SK-N-SH (cell line): Measurements from ENCODE around the gene HOXC5. TPM values are rescaled to one million over a fixed set of nuclear protein-coding genes. Genes with fewer than 3 reads are reported as not detected.

Source experiments
- CTCF ChIA-PET: fragments of 300-600, 350-600 bp; formaldehyde crosslinking; extraction: SDS; loops from one replicate; lab custom pipeline; 2021; lab: Yijun Ruan, JAX
- POLR2A ChIA-PET: fragments of 350-600 bp; sonication (Branson Sonifier 250); formaldehyde crosslinking; extraction: SDS; loops from one replicate; lab custom pipeline; 2020; ENCODE audit warnings: antibody characterized with exemption, inconsistent platforms; lab: Yijun Ruan, JAX
- DNase-seq: peaks from one replicate; pipeline ENCODE4 v3.0.0; 2012
- H2AFZ ChIP-seq: fragments of 200-600 bp; sonication (generic); 2 replicates; pipeline ENCODE4 v1.8.1; 2016; ENCODE audit warnings: antibody characterized with exemption, mild to moderate bottlenecking, low read depth
- H3F3A ChIP-seq: fragments of 200-600 bp; sonication (generic); replicated peaks from 2 replicates; pipeline ENCODE3; 2016; ENCODE audit warnings: antibody characterized with exemption, mild to moderate bottlenecking; ENCODE audit not compliant: insufficient read depth
- H3K27ac ChIP-seq, 2 experiments: fragments of 200-500 bp in 1 of 2; fragments of 200-600 bp in 1 of 2; sonication (Bioruptor generic) in 1 of 2; sonication (generic), shearing (Covaris generic) in 1 of 2; 2 replicates each; pipeline versions ENCODE4 v1.5.1 to v1.6.1; 2014 to 2016; ENCODE audit warnings: low read depth in 2 of 2, inconsistent platforms in 1 of 2, low read length in 1 of 2, mild to moderate bottlenecking in 1 of 2, mixed read lengths in 1 of 2
- H3K27me3 ChIP-seq: fragments of 200-600 bp; sonication (generic), shearing (Covaris generic); 2 replicates; pipeline ENCODE4 v1.6.1; 2016; ENCODE audit warnings: mixed run types; ENCODE audit not compliant: insufficient read depth
- H3K36me3 ChIP-seq, 2 experiments: fragments of 200-500 bp in 1 of 2; fragments of 200-600 bp in 1 of 2; sonication (Bioruptor generic) in 1 of 2; sonication (generic) in 1 of 2; replicated peaks in 1 of 2; 2 replicates each; pipeline versions ENCODE3 to v1.5.1; 2014 to 2016; ENCODE audit warnings: low read length in 1 of 2, mild to moderate bottlenecking in 1 of 2; ENCODE audit not compliant: insufficient read depth in 2 of 2, control insufficient read depth in 1 of 2
- H3K4me1 ChIP-seq, 2 experiments: fragments of 200-500 bp in 1 of 2; fragments of 200-600 bp in 1 of 2; sonication (Bioruptor generic) in 1 of 2; sonication (generic), shearing (Covaris generic) in 1 of 2; 2 replicates each; pipeline versions ENCODE4 v1.5.1 to v1.6.1; 2014 to 2016; ENCODE audit warnings: low read depth in 1 of 2, low read length in 1 of 2, mixed run types in 1 of 2; ENCODE audit not compliant: insufficient read depth in 2 of 2, control insufficient read depth in 1 of 2
- H3K4me2 ChIP-seq: fragments of 200-600 bp; sonication (generic), shearing (Covaris generic); 2 replicates; pipeline ENCODE4 v1.6.1; 2017; ENCODE audit warnings: mixed run types
- H3K4me3 ChIP-seq, 2 experiments: fragments of 200-500 bp in 1 of 2; fragments of 200-600 bp in 1 of 2; sonication (Bioruptor generic) in 1 of 2; sonication (generic), shearing (Covaris generic) in 1 of 2; 2 replicates each; pipeline versions ENCODE4 v1.5.1 to v1.8.1; 2014 to 2016; ENCODE audit warnings: low read depth in 2 of 2, inconsistent platforms in 1 of 2, low read length in 1 of 2, mild to moderate bottlenecking in 1 of 2, mixed read lengths in 1 of 2, moderate library complexity in 1 of 2
- H3K79me2 ChIP-seq: fragments of 200-600 bp; sonication (generic); 2 replicates; pipeline ENCODE4 v1.8.1; 2017; ENCODE audit warnings: mild to moderate bottlenecking; ENCODE audit not compliant: insufficient read depth
- H3K9ac ChIP-seq: fragments of 200-600 bp; sonication (generic); 2 replicates; pipeline ENCODE4 v1.6.1; 2017; ENCODE audit warnings: mixed run types
- H3K9me2 ChIP-seq: fragments of 200-600 bp; sonication (generic); 2 replicates; pipeline ENCODE4 v1.6.1; 2017; ENCODE audit warnings: mixed run types
- H3K9me3 ChIP-seq: fragments of 200-600 bp; sonication (generic); 2 replicates; pipeline ENCODE4 v1.6.1; 2017; ENCODE audit warnings: mixed run types, mild to moderate bottlenecking, moderate library complexity
- H4K20me1 ChIP-seq: fragments of 200-600 bp; sonication (generic); 2 replicates; pipeline ENCODE4 v1.6.1; 2017; ENCODE audit warnings: mild to moderate bottlenecking, mixed run types; ENCODE audit not compliant: insufficient read depth
- ELF1 ChIP-seq: IDR thresholded peaks from 2 replicates; pipeline ENCODE4 v1.4.0; 2012
- EZH2phosphoT487 ChIP-seq: fragments of 200-600 bp; sonication (generic); IDR thresholded peaks from 2 replicates; pipeline ENCODE4 v1.6.1; 2017; ENCODE audit warnings: low read depth, mixed run types, mild to moderate bottlenecking, antibody characterized with exemption, moderate library complexity, borderline replicate concordance
- GATA2 ChIP-seq: sonication (generic); formaldehyde crosslinking; IDR thresholded peaks from 2 replicates; pipeline ENCODE4 v1.5.0; 2020; ENCODE audit warnings: mild to moderate bottlenecking, missing genetic modification reagents
- NFIC ChIP-seq: IDR thresholded peaks from 2 replicates; pipeline ENCODE4 v1.4.0; 2012; ENCODE audit warnings: borderline replicate concordance
- RAD21 ChIP-seq: IDR thresholded peaks from 2 replicates; pipeline ENCODE4 v1.6.1; 2012; ENCODE audit warnings: mild to moderate bottlenecking, low read length
- RCOR1 ChIP-seq: fragments of 150-350 bp; IDR thresholded peaks from 2 replicates; pipeline ENCODE4 v1.6.1; 2017; ENCODE audit warnings: antibody characterized with exemption, low read length
- REST ChIP-seq: IDR thresholded peaks from 2 replicates; pipeline ENCODE4 v1.6.1; 2012; ENCODE audit warnings: mild to moderate bottlenecking, low read depth, low read length, moderate library complexity
- SMC3 ChIP-seq: IDR thresholded peaks from 2 replicates; pipeline ENCODE4 v1.6.1; 2012; ENCODE audit warnings: low read depth, low read length, improper control_type of control experiment
- TAF1 ChIP-seq: IDR thresholded peaks from 2 replicates; pipeline ENCODE4 v1.6.1; 2012; ENCODE audit warnings: low read depth, mild to moderate bottlenecking, low read length, moderate library complexity, borderline replicate concordance
- TEAD4 ChIP-seq: IDR thresholded peaks from 2 replicates; pipeline ENCODE4 v1.4.0; 2012; ENCODE audit warnings: mild to moderate bottlenecking, borderline replicate concordance; ENCODE audit not compliant: insufficient read depth
- USF1 ChIP-seq: IDR thresholded peaks from 2 replicates; pipeline ENCODE4 v1.4.0; 2012; ENCODE audit warnings: low read depth, borderline replicate concordance
- WGBS: methylation state at CpG from one replicate; pipeline ENCODE4 v1.1.6; 2017; ENCODE audit warnings: low lambda C conversion rate; 5-methylcytosine and 5-hydroxymethylcytosine counted together
- polyA plus RNA-seq, 3 experiments: library from polyadenylated mRNA; depleted of rRNA; stranded (reverse); fragments of >200 nt; gene quantifications; 2 replicates each; pipeline ENCODE4 v1.2.3, GENCODE V29; 2012
- TF ChIP-seq, protein P1 (sequence below): IDR thresholded peaks from 2 replicates; pipeline ENCODE4 v1.4.0; 2012; ENCODE audit warnings: low read depth, borderline replicate concordance
- TF ChIP-seq, protein P2 (sequence below): fragments of 200-600 bp; sonication (generic); IDR thresholded peaks from 2 replicates; pipeline ENCODE4 v1.6.1; 2017; ENCODE audit warnings: antibody characterized with exemption, mild to moderate bottlenecking, moderate library complexity

The HOXC5 gene
- polyA plus RNA-seq, 1 of the 3 experiments (the other 2 are of a cell fraction), result 2.1 TPM

DNA sequence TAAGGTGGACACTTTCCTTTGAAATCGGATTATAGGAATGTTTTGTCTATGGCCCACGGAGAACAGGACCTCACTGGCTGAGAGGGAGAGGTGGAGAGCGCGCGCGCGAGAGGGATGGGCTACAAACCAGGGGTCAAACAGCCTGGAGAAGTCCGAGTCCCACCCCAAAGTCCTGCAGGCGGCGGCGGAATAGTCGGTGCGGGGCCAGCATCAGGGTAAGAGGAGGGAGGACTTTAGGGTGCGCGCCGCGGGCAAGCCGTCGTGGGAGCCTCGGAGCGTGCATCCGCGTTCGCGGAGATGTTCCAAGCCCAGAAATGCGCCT is 27.4 kb upstream of the HOXC5 start:
- TF ChIP-seq ELF1, result no peak
- TF ChIP-seq REST, result no peak
- no peak for TF ChIP-seq USF1
- no peak for TF ChIP-seq NFIC
- TF ChIP-seq, protein P1, sequence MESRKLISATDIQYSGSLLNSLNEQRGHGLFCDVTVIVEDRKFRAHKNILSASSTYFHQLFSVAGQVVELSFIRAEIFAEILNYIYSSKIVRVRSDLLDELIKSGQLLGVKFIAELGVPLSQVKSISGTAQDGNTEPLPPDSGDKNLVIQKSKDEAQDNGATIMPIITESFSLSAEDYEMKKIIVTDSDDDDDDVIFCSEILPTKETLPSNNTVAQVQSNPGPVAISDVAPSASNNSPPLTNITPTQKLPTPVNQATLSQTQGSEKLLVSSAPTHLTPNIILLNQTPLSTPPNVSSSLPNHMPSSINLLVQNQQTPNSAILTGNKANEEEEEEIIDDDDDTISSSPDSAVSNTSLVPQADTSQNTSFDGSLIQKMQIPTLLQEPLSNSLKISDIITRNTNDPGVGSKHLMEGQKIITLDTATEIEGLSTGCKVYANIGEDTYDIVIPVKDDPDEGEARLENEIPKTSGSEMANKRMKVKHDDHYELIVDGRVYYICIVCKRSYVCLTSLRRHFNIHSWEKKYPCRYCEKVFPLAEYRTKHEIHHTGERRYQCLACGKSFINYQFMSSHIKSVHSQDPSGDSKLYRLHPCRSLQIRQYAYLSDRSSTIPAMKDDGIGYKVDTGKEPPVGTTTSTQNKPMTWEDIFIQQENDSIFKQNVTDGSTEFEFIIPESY, result no peak
- Histone ChIP-seq H3K9me2 (no peaks in the 10 kb centered on the region), H3K36me3 (no peaks in the 10 kb centered on the region), H3K27ac (no peak overlapping the region), H3K79me2 (no peaks in the 10 kb centered on the region), H3K27me3 (no peaks in the 10 kb centered on the region), H3K4me1 (peaks cover 0 to 27% of the 10 kb centered on the region in 2 experiments; a peak in 1 of 4 replicates), H4K20me1 (no peaks in the 10 kb centered on the region), H3K9me3 (no peaks in the 10 kb centered on the region), H3K4me2 (no peak overlapping the region), H2AFZ (no peak overlapping the region), H3K4me3 (no peak overlapping the region), H3K9ac (no peak overlapping the region), H3F3A (no peaks in the 10 kb centered on the region)
- POLR2A ChIA-PET, result no interaction called here
- CTCF ChIA-PET, result interaction anchor here (0.6 to 24.5 kb wide), 37 partner anchors 8 to 408 kb away, joined by 3 to 568 read pairs (median 5); partner anchors contain the start of genes HOXC10, HOXC4, HOXC5 and HOXC6
- WGBS, result 40% methylated on average over 26 of the region's 26 CpGs
- DNase-seq, result no peak

GRCh38 chr12:54005853-54006558 is 26.8 kb upstream of the HOXC5 start:
- H3K27ac ChIP-seq, result no peak overlapping the region
- H4K20me1 ChIP-seq, result no peaks in the 10 kb centered on the region
- DNase-seq, result peak; percentile 93
- ChIA-PET CTCF (interaction anchor here (0.6 to 24.5 kb wide), 40 partner anchors 9 to 408 kb away, joined by 3 to 568 read pairs (median 5); partner anchors contain the start of genes HOXC10, HOXC4, HOXC5 and HOXC6), POLR2A (no interaction called here)
- no peaks in the 10 kb centered on the region for H3K79me2 ChIP-seq
- H3K4me2 ChIP-seq, result peak overlapping the region; percentile 63
- peak overlapping the region; percentile 68 for H2AFZ ChIP-seq
- peaks cover 0 to 23% of the 10 kb centered on the region in 2 experiments; a peak in 1 of 4 replicates for H3K4me1 ChIP-seq
- no peak overlapping the region for H3K9ac ChIP-seq
- no peaks in the 10 kb centered on the region for H3K9me3 ChIP-seq
- whole genome bisulfite sequencing, result 44% methylated on average over 26 of the region's 39 CpGs
- no peak overlapping the region for H3K4me3 ChIP-seq
- H3F3A ChIP-seq, result no peaks in the 10 kb centered on the region
- H3K9me2 ChIP-seq, result no peaks in the 10 kb centered on the region
- no peaks in the 10 kb centered on the region for H3K36me3 ChIP-seq
- no peaks in the 10 kb centered on the region for H3K27me3 ChIP-seq
- TF ChIP-seq TAF1, result no peak
- no peak for TF ChIP-seq REST
- peak; percentile 97 for TF ChIP-seq SMC3
- no peak for TF ChIP-seq TEAD4
- 0 out of 2 replicates have a peak, but pooled peaks have one; percentile 28 for TF ChIP-seq RCOR1
- TF ChIP-seq NFIC, result no peak
- no peak for TF ChIP-seq EZH2phosphoT487
- peak; percentile 94 for TF ChIP-seq RAD21
- no peak for TF ChIP-seq GATA2
- TF ChIP-seq, protein P2, sequence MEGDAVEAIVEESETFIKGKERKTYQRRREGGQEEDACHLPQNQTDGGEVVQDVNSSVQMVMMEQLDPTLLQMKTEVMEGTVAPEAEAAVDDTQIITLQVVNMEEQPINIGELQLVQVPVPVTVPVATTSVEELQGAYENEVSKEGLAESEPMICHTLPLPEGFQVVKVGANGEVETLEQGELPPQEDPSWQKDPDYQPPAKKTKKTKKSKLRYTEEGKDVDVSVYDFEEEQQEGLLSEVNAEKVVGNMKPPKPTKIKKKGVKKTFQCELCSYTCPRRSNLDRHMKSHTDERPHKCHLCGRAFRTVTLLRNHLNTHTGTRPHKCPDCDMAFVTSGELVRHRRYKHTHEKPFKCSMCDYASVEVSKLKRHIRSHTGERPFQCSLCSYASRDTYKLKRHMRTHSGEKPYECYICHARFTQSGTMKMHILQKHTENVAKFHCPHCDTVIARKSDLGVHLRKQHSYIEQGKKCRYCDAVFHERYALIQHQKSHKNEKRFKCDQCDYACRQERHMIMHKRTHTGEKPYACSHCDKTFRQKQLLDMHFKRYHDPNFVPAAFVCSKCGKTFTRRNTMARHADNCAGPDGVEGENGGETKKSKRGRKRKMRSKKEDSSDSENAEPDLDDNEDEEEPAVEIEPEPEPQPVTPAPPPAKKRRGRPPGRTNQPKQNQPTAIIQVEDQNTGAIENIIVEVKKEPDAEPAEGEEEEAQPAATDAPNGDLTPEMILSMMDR, result peak; percentile 89
